Measurements from ENCODE around the gene GPR65.

GRCh38 chr14:88043529-88044443 lies 38.9 kb downstream of the GPR65 start:
- TF ChIP-seq POLR2A (IDR thresholded peaks at IDR 0.05) (no peak), CTCF (IDR thresholded peaks at IDR 0.05) (no peak)
